IgD-negative memory B cell (primary cell): Measurements from ENCODE around the gene SH3RF3. TPM values are rescaled to one million over a fixed set of nuclear protein-coding genes. Genes with fewer than 3 reads are reported as not detected.

ENCODE experiments used
- H3K27ac Mint-ChIP-seq, 3 donors: one replicate each; pipeline ENCODE4 v1.8.0; 2020 to 2022; ENCODE audit warnings: mild to moderate bottlenecking in 3 of 3, mixed read lengths in 3 of 3, moderate library complexity in 1 of 3
- H3K27me3 Mint-ChIP-seq: one replicate; pipeline ENCODE4 v1.8.0; 2021; ENCODE audit warnings: mixed read lengths
- H3K36me3 Mint-ChIP-seq: one replicate; pipeline ENCODE4 v1.8.0; 2020; ENCODE audit warnings: mild to moderate bottlenecking, mixed read lengths
- H3K4me1 Mint-ChIP-seq, 3 donors: one replicate each; pipeline ENCODE4 v1.8.0; 2020 to 2022; ENCODE audit warnings: mixed read lengths in 3 of 3, mild to moderate bottlenecking in 1 of 3
- H3K4me3 Mint-ChIP-seq, 4 donors: one replicate each; pipeline ENCODE4 v1.8.0; 2020 to 2022; ENCODE audit warnings: mild to moderate bottlenecking in 4 of 4, mixed read lengths in 4 of 4, moderate library complexity in 3 of 4
- H3K9me3 Mint-ChIP-seq, 3 donors: one replicate each; pipeline ENCODE4 v1.8.0; 2020 to 2021; ENCODE audit warnings: mixed read lengths in 3 of 3, mild to moderate bottlenecking in 1 of 3
- polyA plus RNA-seq: library from polyadenylated mRNA; unstranded; fragments of 300-500 nt; fragmentation: Illumina TruSeq; gene quantifications from one replicate; pipeline ENCODE4 v1.2.3, GENCODE V29; 2021

The SH3RF3 gene
- polyA plus RNA-seq, 1 donor from 2014 or later: not detected

GRCh38 chr2:109450574-109451273, 321.7 kb downstream of the SH3RF3 start:
- peaks cover 3% of the 10 kb centered on the region for H3K27me3 Mint-ChIP-seq
- peaks cover 0 to under 1% (median 0%) of the 10 kb centered on the region in 3 donors for H3K9me3 Mint-ChIP-seq
- H3K27ac Mint-ChIP-seq: no peak overlapping the region
- no peak overlapping the region for H3K4me3 Mint-ChIP-seq
- no peaks in the 10 kb centered on the region for H3K36me3 Mint-ChIP-seq
- no peaks in the 10 kb centered on the region for H3K4me1 Mint-ChIP-seq

GRCh38 chr2:109451671-109452070, 322.7 kb downstream of the SH3RF3 start:
- Mint-ChIP-seq H3K27me3 (peaks cover 3% of the 10 kb centered on the region), H3K36me3 (no peaks in the 10 kb centered on the region), H3K9me3 (no peaks in the 10 kb centered on the region), H3K27ac (no peak overlapping the region), H3K4me1 (no peaks in the 10 kb centered on the region), H3K4me3 (no peak overlapping the region)

DNA sequence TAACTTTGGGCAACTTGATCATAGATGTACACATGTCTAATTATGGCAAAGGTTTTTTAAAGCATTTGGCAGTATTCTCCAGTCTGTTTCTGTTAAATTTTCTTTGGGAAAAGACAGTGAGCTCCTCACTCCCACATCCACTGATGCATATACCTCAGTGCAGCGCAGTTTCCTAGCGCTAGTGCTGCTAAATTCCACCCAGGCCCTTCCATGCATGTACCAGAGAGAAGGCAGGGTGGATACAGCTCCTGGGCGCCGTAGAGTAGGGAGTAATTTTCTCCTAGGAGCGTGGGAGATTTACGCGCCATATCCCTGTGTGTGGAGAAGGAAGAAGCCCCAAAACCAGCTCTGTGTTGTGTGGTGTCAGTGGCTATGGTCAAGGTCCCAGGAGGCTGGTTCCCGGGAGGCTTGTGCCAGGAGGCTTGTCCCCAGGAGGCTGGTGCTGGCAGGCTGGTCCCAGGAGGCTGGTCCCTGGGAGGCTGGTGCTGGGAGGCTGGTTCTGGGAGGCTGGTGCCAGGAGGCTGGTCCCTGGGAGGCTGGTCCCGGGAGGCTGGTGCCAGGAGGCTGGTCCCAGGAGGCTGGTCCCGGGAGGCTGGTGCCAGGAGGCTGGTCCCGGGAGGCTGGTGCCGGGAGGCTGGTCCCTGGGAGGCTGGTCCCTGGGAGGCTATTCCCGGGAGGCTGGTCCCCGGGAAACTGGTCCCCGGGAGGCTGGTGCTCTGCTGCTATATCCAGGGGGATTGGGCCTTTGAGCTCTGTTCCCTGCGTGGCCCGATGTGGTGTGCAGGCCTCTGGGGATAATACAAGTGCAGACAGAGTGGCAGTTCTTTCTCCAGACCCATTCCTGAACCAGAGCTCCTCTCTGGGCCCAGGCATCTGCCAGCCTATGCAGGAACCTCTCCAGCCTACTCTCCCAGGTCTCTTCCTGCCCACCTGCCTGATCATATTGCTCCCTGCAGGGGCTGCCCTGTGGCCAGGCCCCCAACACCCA, 323.6 kb downstream of the SH3RF3 start:
- H3K4me1 Mint-ChIP-seq: peaks cover 0 to under 1% (median 0%) of the 10 kb centered on the region in 3 donors
- H3K4me3 Mint-ChIP-seq: no peak overlapping the region
- H3K36me3 Mint-ChIP-seq: no peaks in the 10 kb centered on the region
- no peaks in the 10 kb centered on the region for H3K9me3 Mint-ChIP-seq
- peaks cover 5% of the 10 kb centered on the region for H3K27me3 Mint-ChIP-seq
- no peak overlapping the region for H3K27ac Mint-ChIP-seq

- H3K4me3 Mint-ChIP-seq: no peak overlapping the region
Measured at GRCh38 chr2:109453371-109453995, 324.5 kb downstream of the SH3RF3 start.

DNA sequence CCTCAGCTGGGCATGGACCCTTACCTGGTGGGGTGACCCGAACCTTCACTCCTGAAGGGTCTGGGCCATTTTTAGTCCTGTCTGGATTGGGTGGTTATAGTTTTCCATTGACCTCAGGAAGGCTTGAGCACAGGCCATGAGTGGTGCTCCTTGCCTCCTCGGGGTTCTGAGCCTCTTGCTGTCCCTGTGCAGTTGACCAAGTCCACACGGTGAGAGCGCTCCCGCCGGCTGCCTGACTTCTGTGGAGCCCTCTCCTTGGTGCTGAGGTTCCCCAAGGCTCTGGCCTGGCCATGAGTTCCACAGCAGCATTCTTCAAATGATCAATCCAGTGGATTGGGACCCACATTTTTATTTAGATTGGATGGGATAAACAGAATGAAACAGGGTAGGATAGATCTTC, 325.3 kb downstream of the SH3RF3 start:
- H3K36me3 Mint-ChIP-seq: no peaks in the 10 kb centered on the region
- H3K4me1 Mint-ChIP-seq: peaks cover 0 to 6% (median 4%) of the 10 kb centered on the region in 3 donors
- no peaks in the 10 kb centered on the region for H3K9me3 Mint-ChIP-seq
- peak overlapping the region in 1 of 4 donors; percentile 37 for H3K4me3 Mint-ChIP-seq
- H3K27me3 Mint-ChIP-seq: peaks cover 10% of the 10 kb centered on the region
- no peak overlapping the region for H3K27ac Mint-ChIP-seq

More at GRCh38 chr2:109453371-109453995, 324.5 kb downstream of the SH3RF3 start:
- H3K4me1 Mint-ChIP-seq: peaks cover 0 to 6% (median 4%) of the 10 kb centered on the region in 3 donors
- no peaks in the 10 kb centered on the region for H3K9me3 Mint-ChIP-seq
- H3K27me3 Mint-ChIP-seq: peaks cover 10% of the 10 kb centered on the region
- no peak overlapping the region for H3K27ac Mint-ChIP-seq
- no peaks in the 10 kb centered on the region for H3K36me3 Mint-ChIP-seq

DNA sequence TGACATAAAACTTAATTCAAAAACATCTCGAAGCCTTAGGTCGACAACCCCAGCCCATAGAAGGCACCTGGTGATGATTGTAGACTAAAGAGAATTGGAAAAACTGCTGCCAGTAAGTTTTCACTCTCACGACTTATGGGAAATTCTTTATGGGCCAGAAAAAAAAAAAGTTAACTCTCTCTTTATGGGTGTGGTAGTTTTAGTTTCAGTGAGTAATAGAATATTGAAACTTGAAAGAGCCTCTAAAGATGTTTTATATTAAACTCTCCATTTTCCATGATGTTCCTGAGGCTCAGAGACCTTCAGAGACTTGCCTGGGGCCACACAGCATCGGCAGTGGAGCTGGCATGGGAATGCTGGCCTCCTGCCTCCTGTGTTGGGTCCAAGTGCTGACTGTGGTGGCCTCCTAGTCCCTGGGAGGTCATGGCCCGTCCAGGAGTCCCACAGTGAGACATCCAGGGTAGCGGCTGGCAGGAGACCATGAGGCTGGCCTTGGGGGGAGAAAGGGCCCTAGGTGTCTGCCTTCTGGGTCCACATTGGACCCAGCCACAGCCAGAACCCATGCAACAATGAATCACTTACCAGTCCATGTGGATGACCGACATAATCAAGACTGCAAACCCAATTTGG, 325.9 kb downstream of the SH3RF3 start:
- peak overlapping the region in 1 of 3 donors; percentile 23 for H3K27ac Mint-ChIP-seq
- H3K27me3 Mint-ChIP-seq: peaks cover 10% of the 10 kb centered on the region
- peaks cover 0 to 6% (median 4%) of the 10 kb centered on the region in 3 donors for H3K4me1 Mint-ChIP-seq
- H3K4me3 Mint-ChIP-seq: no peak overlapping the region
- no peaks in the 10 kb centered on the region for H3K36me3 Mint-ChIP-seq
- no peaks in the 10 kb centered on the region for H3K9me3 Mint-ChIP-seq

- no peak overlapping the region for H3K27ac Mint-ChIP-seq
- no peaks in the 10 kb centered on the region for H3K36me3 Mint-ChIP-seq
- peaks cover 10% of the 10 kb centered on the region for H3K27me3 Mint-ChIP-seq
Measured at GRCh38 chr2:109455731-109456691, 327.0 kb downstream of the SH3RF3 start.

DNA sequence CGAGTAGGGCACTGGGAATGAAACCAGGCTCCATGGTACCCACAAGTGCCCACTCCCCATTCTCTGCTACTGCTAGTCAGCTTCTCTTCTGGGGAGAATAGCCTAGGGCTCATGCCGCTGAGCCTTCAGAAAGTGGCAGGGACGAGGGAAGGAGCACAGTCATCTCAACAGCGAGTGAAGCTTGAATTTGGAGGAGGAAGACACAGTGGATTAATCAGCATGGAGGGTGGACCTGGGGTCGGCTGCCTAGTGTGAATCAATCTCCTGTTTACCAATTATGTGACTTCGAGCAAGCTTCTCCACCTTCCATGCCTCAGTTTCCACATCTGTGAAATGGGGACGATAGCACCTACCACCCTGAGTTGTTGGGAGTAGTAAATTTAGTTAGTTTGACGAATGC, 327.8 kb downstream of the SH3RF3 start:
- H3K4me1 Mint-ChIP-seq: peaks cover 0 to 6% (median 4%) of the 10 kb centered on the region in 3 donors
- peaks cover 10% of the 10 kb centered on the region for H3K27me3 Mint-ChIP-seq
- H3K27ac Mint-ChIP-seq: no peak overlapping the region
- H3K4me3 Mint-ChIP-seq: no peak overlapping the region
- no peaks in the 10 kb centered on the region for H3K36me3 Mint-ChIP-seq
- no peaks in the 10 kb centered on the region for H3K9me3 Mint-ChIP-seq

More at GRCh38 chr2:109455731-109456691, 327.0 kb downstream of the SH3RF3 start:
- Mint-ChIP-seq H3K4me1 (peaks cover 0 to 6% (median 4%) of the 10 kb centered on the region in 3 donors), H3K4me3 (peak overlapping the region in 1 of 4 donors; percentile 60), H3K9me3 (no peaks in the 10 kb centered on the region)

DNA sequence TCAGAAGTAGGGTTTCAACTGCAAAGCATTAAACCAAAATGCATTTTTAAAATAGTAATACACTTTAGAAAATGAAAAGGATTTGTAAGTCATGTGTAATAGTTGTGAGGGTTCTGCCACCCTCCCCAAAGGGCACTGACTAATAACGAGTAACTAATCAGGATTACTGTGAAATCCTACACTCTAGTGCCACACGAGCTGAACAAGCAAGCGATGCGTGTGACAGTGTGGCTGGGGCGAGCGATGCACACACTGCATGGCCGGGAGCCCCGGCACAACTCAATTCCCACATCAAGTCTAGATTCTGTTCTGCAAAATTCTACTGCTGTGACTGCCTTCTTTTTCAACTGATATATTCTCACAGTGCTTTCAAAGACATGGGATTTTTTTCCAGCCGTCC, 328.4 kb downstream of the SH3RF3 start:
- no peak overlapping the region for H3K27ac Mint-ChIP-seq
- H3K4me1 Mint-ChIP-seq: peaks cover 0 to 6% (median 4%) of the 10 kb centered on the region in 3 donors

GRCh38 chr2:109457794-109458193, 328.8 kb downstream of the SH3RF3 start:
- Mint-ChIP-seq H3K27me3 (peaks cover 8% of the 10 kb centered on the region), H3K4me3 (no peak overlapping the region), H3K9me3 (no peaks in the 10 kb centered on the region), H3K27ac (no peak overlapping the region), H3K36me3 (no peaks in the 10 kb centered on the region), H3K4me1 (peaks cover 0 to 6% (median 4%) of the 10 kb centered on the region in 3 donors)

More for the DNA sequence above, 328.4 kb downstream of the SH3RF3 start:
- H3K9me3 Mint-ChIP-seq: no peaks in the 10 kb centered on the region
- H3K27me3 Mint-ChIP-seq: peaks cover 9% of the 10 kb centered on the region
- no peaks in the 10 kb centered on the region for H3K36me3 Mint-ChIP-seq
- H3K4me3 Mint-ChIP-seq: no peak overlapping the region

- Mint-ChIP-seq H3K36me3 (no peaks in the 10 kb centered on the region), H3K27ac (no peak overlapping the region), H3K27me3 (peaks cover 10% of the 10 kb centered on the region)
Measured at GRCh38 chr2:109458512-109458911, 329.5 kb downstream of the SH3RF3 start.

GRCh38 chr2:109459485-109459884, 330.5 kb downstream of the SH3RF3 start:
- Mint-ChIP-seq H3K36me3 (no peaks in the 10 kb centered on the region), H3K4me1 (peaks cover 0 to 6% (median 4%) of the 10 kb centered on the region in 3 donors), H3K27ac (no peak overlapping the region), H3K9me3 (no peaks in the 10 kb centered on the region), H3K27me3 (peaks cover 8% of the 10 kb centered on the region), H3K4me3 (peak overlapping the region in 1 of 4 donors; percentile 35)

More at GRCh38 chr2:109458512-109458911, 329.5 kb downstream of the SH3RF3 start:
- Mint-ChIP-seq H3K9me3 (no peaks in the 10 kb centered on the region), H3K4me3 (no peak overlapping the region), H3K4me1 (peaks cover 0 to 6% (median 4%) of the 10 kb centered on the region in 3 donors)

DNA sequence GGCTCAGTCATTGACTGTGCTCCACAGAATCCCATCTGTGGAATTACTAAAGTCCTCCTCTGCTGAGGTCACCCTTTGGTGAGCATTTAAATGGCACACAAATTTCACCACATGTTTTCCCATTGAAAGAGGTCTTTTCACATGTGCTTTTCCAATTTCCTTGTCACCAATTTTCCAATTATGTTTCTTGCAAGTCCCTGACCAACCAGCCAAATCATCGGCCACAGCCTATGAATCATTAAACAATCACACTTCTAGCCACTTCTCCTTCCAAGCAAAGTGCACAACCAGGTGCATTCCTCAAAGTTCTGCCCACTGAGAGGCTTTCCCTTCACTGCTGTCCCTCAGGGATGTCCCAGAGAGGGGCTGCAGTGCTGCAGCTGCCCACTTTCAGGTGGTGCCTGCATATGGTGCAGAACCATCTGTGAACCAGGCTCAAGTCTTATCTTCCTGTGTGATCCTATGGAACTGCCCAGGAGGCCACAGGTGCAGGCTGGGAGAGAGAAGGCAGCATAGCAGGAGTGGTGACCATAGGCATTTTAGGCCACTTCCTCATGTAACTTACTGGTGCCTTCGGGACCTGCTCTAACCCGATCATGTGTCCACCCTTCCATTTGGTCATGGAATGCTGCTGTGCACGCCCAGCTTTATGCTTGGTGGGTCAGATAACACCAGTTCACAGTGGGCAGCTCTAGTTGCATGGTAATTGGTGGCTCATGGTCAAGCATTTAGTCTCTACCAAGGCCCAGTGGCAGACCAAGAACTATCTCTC, 331.7 kb downstream of the SH3RF3 start:
- Mint-ChIP-seq H3K27me3 (peaks cover 8% of the 10 kb centered on the region), H3K9me3 (no peaks in the 10 kb centered on the region), H3K4me1 (peaks cover 0 to 6% (median 4%) of the 10 kb centered on the region in 3 donors), H3K36me3 (no peaks in the 10 kb centered on the region), H3K27ac (no peak overlapping the region), H3K4me3 (peak overlapping the region in 1 of 4 donors; percentile 5)
